ENCODE measurements around the gene EBI3. TPM values are rescaled to one million over a fixed set of nuclear protein-coding genes. Genes with fewer than 3 reads are reported as not detected.

EBI3 gene
- total and polyA plus RNA-seq, 2 of the 13 experiments (the other 11 are each of a cell fraction or from before 2014, with no cell fraction given) = 3.4 TPM; not detected in 1

DNA sequence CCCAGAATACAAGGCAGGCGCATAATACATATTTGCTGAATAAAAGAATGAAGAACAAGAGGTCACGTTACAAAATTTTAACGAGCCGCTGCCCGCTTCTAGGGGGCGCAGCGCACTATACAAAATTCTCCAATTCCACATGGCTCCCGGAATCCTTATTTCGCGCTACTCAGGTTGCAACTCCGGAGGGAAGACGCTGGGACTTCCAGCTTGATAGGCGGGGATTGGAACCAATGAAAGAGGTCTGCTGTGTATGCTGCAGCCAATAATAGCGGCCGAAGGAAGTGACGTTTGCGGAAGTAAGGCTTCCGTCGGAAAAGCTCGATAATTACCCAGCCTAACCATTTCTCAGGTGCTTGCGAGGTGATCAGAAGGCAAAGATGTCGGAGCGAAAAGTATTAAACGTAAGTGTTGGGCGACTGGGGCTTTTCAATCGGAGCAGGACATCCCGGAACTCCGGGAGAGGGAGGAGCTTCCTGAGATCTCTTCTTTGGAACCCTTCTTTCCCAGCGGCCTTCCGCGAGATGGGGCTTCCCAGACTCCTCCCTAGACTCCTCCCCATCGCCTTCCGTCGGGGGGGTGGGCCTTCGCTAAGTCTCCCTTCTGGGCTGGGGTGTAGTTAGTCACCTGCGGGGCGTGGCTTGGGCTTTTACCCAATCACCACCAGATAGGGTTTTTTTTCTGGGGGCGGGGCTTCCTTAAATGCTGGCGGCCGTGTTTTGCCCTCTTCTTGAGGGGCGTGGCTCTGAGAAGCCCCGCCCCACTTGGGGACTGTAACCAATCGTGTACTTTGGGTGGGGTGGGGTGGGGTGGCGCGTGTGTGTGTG lies 17.7 kb downstream of the EBI3 start, which contains the start of gene YJU2 (continued):
- TF ChIP-seq, protein P1, sequence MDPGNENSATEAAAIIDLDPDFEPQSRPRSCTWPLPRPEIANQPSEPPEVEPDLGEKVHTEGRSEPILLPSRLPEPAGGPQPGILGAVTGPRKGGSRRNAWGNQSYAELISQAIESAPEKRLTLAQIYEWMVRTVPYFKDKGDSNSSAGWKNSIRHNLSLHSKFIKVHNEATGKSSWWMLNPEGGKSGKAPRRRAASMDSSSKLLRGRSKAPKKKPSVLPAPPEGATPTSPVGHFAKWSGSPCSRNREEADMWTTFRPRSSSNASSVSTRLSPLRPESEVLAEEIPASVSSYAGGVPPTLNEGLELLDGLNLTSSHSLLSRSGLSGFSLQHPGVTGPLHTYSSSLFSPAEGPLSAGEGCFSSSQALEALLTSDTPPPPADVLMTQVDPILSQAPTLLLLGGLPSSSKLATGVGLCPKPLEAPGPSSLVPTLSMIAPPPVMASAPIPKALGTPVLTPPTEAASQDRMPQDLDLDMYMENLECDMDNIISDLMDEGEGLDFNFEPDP (CRISPR knock-in tag; conservative IDR thresholded peaks at IDR 0.05) = no peak
- TF ChIP-seq ZSCAN21 (CRISPR knock-in tag; IDR thresholded peaks at IDR 0.05; ENCODE audit: borderline replicate concordance) = no peak; the same call in 1 of the 2 replicates
- no peak for TF ChIP-seq RORA (CRISPR knock-in tag; IDR thresholded peaks at IDR 0.05)
- peak; percentile 44; the same call in 1 of the 2 replicates for TF ChIP-seq BCL6 (CRISPR knock-in tag; IDR thresholded peaks at IDR 0.05)
- TF ChIP-seq, protein P2, sequence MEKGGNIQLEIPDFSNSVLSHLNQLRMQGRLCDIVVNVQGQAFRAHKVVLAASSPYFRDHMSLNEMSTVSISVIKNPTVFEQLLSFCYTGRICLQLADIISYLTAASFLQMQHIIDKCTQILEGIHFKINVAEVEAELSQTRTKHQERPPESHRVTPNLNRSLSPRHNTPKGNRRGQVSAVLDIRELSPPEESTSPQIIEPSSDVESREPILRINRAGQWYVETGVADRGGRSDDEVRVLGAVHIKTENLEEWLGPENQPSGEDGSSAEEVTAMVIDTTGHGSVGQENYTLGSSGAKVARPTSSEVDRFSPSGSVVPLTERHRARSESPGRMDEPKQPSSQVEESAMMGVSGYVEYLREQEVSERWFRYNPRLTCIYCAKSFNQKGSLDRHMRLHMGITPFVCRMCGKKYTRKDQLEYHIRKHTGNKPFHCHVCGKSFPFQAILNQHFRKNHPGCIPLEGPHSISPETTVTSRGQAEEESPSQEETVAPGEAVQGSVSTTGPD (CRISPR knock-in tag; IDR thresholded peaks at IDR 0.05) = no peak
- peak; percentile 60 for TF ChIP-seq PHF5A (CRISPR knock-in tag; IDR thresholded peaks at IDR 0.05; ENCODE audit: low read depth, unreplicated experiment)
- no peak for TF ChIP-seq NFATC3 (CRISPR knock-in tag; IDR thresholded peaks at IDR 0.05)
- TF ChIP-seq, protein P3, sequence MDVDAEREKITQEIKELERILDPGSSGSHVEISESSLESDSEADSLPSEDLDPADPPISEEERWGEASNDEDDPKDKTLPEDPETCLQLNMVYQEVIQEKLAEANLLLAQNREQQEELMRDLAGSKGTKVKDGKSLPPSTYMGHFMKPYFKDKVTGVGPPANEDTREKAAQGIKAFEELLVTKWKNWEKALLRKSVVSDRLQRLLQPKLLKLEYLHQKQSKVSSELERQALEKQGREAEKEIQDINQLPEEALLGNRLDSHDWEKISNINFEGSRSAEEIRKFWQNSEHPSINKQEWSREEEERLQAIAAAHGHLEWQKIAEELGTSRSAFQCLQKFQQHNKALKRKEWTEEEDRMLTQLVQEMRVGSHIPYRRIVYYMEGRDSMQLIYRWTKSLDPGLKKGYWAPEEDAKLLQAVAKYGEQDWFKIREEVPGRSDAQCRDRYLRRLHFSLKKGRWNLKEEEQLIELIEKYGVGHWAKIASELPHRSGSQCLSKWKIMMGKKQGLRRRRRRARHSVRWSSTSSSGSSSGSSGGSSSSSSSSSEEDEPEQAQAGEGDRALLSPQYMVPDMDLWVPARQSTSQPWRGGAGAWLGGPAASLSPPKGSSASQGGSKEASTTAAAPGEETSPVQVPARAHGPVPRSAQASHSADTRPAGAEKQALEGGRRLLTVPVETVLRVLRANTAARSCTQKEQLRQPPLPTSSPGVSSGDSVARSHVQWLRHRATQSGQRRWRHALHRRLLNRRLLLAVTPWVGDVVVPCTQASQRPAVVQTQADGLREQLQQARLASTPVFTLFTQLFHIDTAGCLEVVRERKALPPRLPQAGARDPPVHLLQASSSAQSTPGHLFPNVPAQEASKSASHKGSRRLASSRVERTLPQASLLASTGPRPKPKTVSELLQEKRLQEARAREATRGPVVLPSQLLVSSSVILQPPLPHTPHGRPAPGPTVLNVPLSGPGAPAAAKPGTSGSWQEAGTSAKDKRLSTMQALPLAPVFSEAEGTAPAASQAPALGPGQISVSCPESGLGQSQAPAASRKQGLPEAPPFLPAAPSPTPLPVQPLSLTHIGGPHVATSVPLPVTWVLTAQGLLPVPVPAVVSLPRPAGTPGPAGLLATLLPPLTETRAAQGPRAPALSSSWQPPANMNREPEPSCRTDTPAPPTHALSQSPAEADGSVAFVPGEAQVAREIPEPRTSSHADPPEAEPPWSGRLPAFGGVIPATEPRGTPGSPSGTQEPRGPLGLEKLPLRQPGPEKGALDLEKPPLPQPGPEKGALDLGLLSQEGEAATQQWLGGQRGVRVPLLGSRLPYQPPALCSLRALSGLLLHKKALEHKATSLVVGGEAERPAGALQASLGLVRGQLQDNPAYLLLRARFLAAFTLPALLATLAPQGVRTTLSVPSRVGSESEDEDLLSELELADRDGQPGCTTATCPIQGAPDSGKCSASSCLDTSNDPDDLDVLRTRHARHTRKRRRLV (CRISPR knock-in tag; IDR thresholded peaks at IDR 0.05) = no peak
- no peak for TF ChIP-seq ZFYVE20 (CRISPR knock-in tag; IDR thresholded peaks at IDR 0.05; ENCODE audit: borderline replicate concordance, low read depth)
- TF ChIP-seq HCFC1 (IDR thresholded peaks at IDR 0.05; ENCODE audit: low read depth, low read length) = peak; percentile 76
- TF ChIP-seq ZEB1 (IDR thresholded peaks at IDR 0.05; ENCODE audit: insufficient replicate concordance, low read depth) = peak; percentile 58
- no peak for TF ChIP-seq ZNF670 (CRISPR knock-in tag; IDR thresholded peaks at IDR 0.05; ENCODE audit: borderline replicate concordance)
- TF ChIP-seq ZNF225 (CRISPR knock-in tag; IDR thresholded peaks at IDR 0.05) = no peak
- TF ChIP-seq ZFP1 (CRISPR knock-in tag; IDR thresholded peaks at IDR 0.05) = peak; percentile 79; the same call in 1 of the 2 replicates
- TF ChIP-seq, protein P4, sequence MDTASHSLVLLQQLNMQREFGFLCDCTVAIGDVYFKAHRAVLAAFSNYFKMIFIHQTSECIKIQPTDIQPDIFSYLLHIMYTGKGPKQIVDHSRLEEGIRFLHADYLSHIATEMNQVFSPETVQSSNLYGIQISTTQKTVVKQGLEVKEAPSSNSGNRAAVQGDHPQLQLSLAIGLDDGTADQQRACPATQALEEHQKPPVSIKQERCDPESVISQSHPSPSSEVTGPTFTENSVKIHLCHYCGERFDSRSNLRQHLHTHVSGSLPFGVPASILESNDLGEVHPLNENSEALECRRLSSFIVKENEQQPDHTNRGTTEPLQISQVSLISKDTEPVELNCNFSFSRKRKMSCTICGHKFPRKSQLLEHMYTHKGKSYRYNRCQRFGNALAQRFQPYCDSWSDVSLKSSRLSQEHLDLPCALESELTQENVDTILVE (CRISPR knock-in tag; IDR thresholded peaks at IDR 0.05) = peak; percentile 81
- TF ChIP-seq ZNF12 (CRISPR knock-in tag; IDR thresholded peaks at IDR 0.05) = no peak
- no peak for TF ChIP-seq ZNF83 (CRISPR knock-in tag; IDR thresholded peaks at IDR 0.05; ENCODE audit: borderline replicate concordance)
- peak; percentile 71 for TF ChIP-seq KMT2B (CRISPR knock-in tag; IDR thresholded peaks at IDR 0.05)
- TF ChIP-seq NBN (conservative IDR thresholded peaks at IDR 0.05) = no peak
- TF ChIP-seq, protein P5, sequence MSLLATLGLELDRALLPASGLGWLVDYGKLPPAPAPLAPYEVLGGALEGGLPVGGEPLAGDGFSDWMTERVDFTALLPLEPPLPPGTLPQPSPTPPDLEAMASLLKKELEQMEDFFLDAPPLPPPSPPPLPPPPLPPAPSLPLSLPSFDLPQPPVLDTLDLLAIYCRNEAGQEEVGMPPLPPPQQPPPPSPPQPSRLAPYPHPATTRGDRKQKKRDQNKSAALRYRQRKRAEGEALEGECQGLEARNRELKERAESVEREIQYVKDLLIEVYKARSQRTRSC (CRISPR knock-in tag; IDR thresholded peaks at IDR 0.05; ENCODE audit: low read depth) = no peak
